Islet of Langerhans (tissue), 1 donor: ENCODE data around the gene VSTM4.

Experiments used
- FAIRE-seq: peaks from one replicate; lab custom pipeline; 2011; peaks lifted over from hg19 to GRCh38; lab: Jason Lieb, UNC

Gene VSTM4

GRCh38 chr10:49116509-49117375 lies 1.4 kb upstream of the VSTM4 start:
- no peak for FAIRE-seq

DNA sequence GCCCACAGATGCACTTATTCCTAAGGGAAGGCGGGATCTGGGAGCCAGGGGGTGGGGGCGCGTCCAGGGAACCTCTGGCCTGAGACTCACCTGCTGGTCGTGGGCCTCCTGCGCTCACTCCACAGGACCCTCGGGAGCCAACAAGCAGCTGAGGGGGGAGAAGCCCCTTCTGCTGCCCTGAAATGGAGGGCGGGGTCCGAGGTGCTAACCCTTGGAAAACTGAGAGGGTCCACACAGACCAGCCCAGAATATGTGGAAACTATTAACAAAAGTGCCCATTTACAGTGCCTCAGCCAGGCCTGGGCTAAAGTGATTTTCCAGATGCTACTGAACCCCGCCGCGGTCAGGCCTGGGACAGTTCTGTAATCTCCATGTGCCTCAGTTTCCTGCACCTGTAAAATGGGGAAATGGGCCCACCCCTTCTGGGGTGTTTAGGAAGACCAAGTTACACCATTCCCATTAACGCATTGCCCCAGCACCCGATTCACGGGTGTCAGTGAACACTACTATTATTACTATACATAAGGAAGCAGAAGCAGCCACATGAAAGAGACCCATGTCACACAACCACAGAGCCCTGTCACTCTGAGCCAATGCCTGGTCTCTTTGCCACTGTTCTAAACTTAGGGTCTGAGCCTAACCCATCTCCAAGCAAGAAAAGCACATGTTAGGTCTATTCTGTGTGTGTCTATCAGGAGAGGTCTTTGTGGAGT lies 630 bp upstream of the VSTM4 start:
- FAIRE-seq: no peak

DNA sequence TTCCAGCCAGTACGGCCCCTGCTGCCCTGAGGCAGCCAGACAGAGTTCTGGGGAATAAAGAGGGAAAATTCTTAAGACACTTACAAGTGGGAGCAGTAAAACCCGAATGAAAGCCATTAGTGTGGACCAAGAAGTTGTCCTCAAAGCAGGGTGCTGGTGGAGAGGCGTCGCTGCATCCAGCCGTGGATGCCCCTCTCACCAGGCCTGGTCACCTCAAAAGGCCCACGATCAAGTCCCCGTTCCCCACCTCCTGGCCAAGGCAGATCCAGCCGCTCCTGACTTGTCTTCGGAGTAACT lies 656 bp downstream of the VSTM4 start:
- FAIRE-seq: no peak

DNA sequence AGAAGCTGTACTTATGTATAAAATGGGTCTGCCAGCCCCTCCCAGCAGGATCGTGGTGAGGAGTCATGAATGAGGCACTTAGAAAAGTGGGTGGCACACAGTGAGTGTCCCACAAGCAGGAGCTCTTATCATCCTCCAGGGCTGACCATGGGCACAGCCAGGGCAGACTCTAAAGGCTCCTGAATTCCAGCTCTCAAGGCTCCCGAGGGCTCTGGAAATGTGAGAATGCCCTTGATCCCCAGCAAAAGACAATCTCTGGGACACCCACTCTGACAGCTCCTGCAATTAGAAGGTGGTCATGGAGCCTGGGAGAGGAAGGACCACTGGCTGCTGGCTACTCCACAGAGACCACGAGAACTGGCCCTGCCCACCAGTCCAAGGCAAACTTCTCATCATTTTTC lies 1.6 kb downstream of the VSTM4 start:
- FAIRE-seq: no peak

GRCh38 chr10:49112851-49113250 lies 2.5 kb downstream of the VSTM4 start:
- FAIRE-seq: no peak

GRCh38 chr10:49112098-49112497 lies 3.2 kb downstream of the VSTM4 start:
- no peak for FAIRE-seq

DNA sequence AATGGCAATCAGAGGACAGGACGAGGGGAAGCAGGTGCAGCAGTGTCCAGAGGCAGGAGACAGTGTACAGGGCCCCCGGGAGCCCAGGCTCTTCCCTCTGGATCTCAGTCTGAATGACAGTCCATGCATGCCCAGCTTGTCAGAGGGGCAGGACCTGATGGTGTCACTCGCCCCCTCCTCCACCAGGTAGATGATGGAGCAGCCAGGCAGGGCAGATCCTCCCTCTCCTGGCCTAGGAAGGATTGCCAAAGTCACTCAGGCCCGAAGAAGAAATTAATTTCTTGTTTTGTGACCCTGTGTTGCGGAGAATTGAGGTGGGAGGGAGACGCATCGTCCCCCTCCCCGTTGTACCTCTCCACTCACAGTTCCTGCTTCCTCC lies 4.0 kb downstream of the VSTM4 start:
- no peak for FAIRE-seq

DNA sequence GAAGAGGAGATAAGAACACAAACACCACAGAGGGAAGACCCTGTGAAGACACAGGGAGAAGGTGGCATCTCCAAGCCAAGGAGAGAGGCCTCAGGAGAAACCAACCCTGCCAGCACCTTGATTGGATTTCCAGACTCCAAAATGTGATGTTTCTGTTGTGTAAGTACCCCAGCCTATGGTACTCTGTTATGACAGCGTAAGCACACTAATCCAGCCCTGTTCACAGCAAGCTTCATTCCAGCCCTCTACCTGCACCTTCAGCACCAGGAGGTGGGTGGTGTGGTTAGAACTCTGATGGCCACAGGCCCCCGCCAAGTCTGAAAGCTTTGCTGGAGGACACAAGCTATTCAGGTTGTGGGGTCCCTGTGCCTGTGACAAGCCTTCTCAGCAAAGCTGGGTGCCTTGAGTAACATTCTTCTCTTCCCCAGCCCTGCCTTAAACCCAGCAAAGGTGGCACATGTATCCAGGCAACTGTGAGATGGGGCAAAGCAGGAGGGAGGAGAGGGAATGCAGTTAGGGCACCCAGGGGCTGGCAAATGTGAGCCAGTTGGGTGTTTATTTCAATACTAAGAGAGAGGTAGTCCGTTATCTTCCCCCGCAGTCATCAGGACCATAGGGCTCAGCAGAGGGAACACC lies 4.5 kb downstream of the VSTM4 start:
- FAIRE-seq: no peak

- FAIRE-seq: no peak
Measured at GRCh38 chr10:49109669-49110340, 5.5 kb downstream of the VSTM4 start.

- no peak for FAIRE-seq
Measured at GRCh38 chr10:49108656-49109055, 6.7 kb downstream of the VSTM4 start.

DNA sequence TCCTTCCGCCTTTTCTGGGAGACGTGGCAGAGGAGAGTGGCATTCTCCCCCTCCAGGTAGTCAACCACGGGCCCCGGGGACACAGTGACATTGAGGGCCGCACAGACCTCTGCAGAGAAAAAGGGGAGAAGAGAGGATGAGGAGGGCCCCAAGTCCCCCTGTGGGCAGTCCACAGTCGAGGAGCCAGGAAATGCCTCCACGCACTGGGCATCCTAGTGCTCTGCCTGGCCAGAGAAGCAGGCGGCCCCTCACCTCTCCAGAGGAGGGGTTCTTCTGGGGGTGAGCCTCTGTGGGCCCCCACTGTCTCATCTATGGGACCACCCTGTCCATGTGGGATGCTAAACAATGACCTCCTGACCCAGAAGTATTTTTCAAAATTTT lies 7.4 kb downstream of the VSTM4 start:
- no peak for FAIRE-seq

- FAIRE-seq: no peak
Measured at GRCh38 chr10:49107111-49107886, 8.0 kb downstream of the VSTM4 start.

DNA sequence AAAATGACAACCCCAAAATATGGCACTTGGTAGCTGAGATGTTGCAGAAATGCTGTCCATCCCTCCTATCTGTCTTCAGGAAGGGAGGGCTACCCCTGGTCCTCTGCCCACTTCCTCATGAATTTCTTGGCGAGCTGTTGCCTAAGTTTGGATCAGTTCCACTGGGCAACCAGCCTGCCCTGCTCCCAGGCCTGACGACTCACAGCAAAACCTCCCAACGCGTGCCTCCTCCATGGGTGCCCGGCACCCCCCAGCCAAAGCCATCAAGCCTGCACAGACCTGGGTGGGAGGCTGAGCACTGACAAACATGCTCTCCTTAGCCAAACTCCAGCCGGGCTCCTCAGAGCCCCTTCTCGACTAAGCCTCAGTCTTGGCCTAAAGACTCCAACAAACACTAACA lies 8.9 kb downstream of the VSTM4 start:
- no peak for FAIRE-seq

- FAIRE-seq: no peak
Measured at GRCh38 chr10:49105076-49105475, 10.2 kb downstream of the VSTM4 start.

GRCh38 chr10:49104323-49104722 lies 11.0 kb downstream of the VSTM4 start:
- no peak for FAIRE-seq

DNA sequence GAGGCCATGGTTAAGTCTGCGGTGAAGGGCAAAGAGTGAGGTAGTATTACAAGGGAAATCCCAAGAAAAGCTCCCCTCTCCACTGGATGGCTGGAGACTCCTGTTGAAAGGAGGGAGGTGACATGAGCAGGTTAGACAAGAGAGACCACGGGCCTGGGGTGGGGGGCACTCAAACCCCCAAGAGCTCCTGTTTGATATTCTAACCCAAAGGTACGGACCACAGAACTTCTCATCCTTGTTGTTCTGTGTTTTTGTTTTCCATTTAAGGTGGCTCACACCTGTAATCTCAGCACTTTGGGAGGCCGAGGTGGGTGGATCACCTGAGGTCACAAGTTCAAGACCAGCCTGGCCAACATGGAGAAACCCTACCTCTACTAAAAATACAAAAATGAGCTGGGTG lies 11.6 kb downstream of the VSTM4 start:
- FAIRE-seq: no peak

DNA sequence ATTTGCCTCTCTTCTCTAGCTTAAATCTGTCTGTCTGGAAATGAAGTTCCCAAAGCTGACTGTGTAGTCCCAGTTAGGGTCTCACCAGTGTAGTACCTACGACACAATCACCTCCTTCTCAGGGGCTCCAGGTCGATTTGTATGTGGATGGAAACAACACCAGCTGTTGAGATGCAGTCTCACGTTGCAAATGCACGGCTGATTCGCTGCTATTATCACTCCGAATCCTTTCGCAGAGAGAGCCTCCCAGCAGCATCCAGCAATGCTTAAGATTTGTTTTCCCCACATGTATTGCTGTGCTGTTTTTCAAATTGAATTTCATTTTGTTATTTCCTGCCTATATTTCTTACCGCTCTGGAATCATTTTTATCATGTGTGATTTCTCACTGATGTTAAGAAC lies 16.3 kb downstream of the VSTM4 start:
- no peak for FAIRE-seq

- no peak for FAIRE-seq
Measured at GRCh38 chr10:49096890-49097445, 18.4 kb downstream of the VSTM4 start.

GRCh38 chr10:49094646-49095045 lies 20.7 kb downstream of the VSTM4 start:
- no peak for FAIRE-seq

DNA sequence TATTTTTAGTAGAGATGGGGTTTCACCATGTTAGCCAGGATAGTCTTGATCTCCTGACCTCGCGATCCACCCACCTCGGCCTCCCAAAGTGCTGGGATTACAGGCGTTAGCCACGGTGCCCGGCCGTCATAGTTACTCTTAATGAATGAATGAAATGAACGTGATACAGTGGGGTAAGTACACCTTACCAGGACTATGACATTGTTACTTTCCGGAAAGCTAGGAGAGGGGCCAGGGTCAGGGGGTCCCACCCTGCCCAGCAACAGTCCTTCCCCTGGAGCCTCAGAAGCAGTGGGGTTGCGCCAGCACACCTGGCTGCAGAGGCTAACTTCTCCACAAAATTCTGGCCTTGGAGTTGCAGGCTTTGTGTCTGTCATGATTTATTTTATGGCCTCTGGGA lies 21.4 kb downstream of the VSTM4 start:
- no peak for FAIRE-seq

DNA sequence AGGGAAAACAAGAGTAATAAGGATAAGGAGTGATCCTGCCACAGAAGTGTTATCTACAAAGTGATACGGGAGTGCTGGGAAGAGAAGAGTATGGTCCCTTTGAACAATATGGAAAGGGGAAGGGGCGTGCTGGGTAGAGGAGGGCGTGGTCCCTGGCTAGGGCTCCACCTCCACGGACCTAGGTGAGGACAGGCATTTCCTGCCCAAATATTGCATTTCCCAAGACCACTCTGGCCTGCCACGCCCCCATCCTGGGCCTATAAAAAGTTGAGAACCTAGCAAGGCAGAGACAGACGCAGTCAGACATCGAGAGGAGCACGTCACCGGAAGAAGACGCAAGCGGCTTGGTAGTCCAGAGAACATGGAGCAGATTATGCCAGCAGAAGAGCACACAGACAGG lies 22.8 kb downstream of the VSTM4 start:
- FAIRE-seq: no peak
